DOHH2 (cell line): ENCODE data around the gene LOXL1.

Source experiments
- H3F3A ChIP-seq: fragments of 200-600 bp; sonication (generic), shearing (Covaris generic); 2 replicates; pipeline ENCODE4 v1.6.0; 2016; ENCODE audit warnings: antibody characterized with exemption, mild to moderate bottlenecking; ENCODE audit not compliant: control insufficient read depth, insufficient read depth
- H3K27ac ChIP-seq: fragments of 200-600 bp; sonication (generic); 2 replicates; pipeline ENCODE4 v1.5.1; 2014; ENCODE audit warnings: low read depth, mild to moderate bottlenecking, low read length, moderate library complexity
- H3K27me3 ChIP-seq: fragments of 200-600 bp; sonication (generic); 2 replicates; pipeline ENCODE4 v1.6.1; 2014; ENCODE audit warnings: mild to moderate bottlenecking, low read length, mixed read lengths; ENCODE audit not compliant: control insufficient read depth
- H3K36me3 ChIP-seq: fragments of 200-600 bp; sonication (generic); 2 replicates; pipeline ENCODE4 v1.6.1; 2014; ENCODE audit warnings: mild to moderate bottlenecking, low read length, moderate library complexity, mixed read lengths; ENCODE audit not compliant: control insufficient read depth
- H3K4me1 ChIP-seq: fragments of 200-600 bp; sonication (generic); 2 replicates; pipeline ENCODE4 v1.6.1; 2014; ENCODE audit warnings: mild to moderate bottlenecking, low read length, mixed read lengths; ENCODE audit not compliant: control insufficient read depth
- H3K4me2 ChIP-seq: fragments of 200-600 bp; sonication (generic); 2 replicates; pipeline ENCODE4 v1.6.0; 2014; ENCODE audit warnings: mild to moderate bottlenecking, low read length, moderate library complexity
- H3K4me3 ChIP-seq: fragments of 200-600 bp; sonication (generic); 2 replicates; pipeline ENCODE4 v1.5.1; 2014; ENCODE audit warnings: mild to moderate bottlenecking, low read length, mixed read lengths
- H3K79me2 ChIP-seq: fragments of 200-600 bp; sonication (generic); 2 replicates; pipeline ENCODE4 v1.6.1; 2014; ENCODE audit warnings: mild to moderate bottlenecking, low read length, mixed read lengths; ENCODE audit not compliant: control insufficient read depth
- H3K9me2 ChIP-seq: fragments of 200-600 bp; sonication (generic); replicated peaks from 2 replicates; pipeline ENCODE4 v1.6.1; 2014; ENCODE audit warnings: mild to moderate bottlenecking, low read length, mixed read lengths; ENCODE audit not compliant: control insufficient read depth
- H3K9me3 ChIP-seq: fragments of 200-600 bp; sonication (generic); 2 replicates; pipeline ENCODE4 v1.6.1; 2014; ENCODE audit warnings: antibody characterized with exemption, low read length, mixed read lengths; ENCODE audit not compliant: control insufficient read depth, insufficient read depth
- H4K20me1 ChIP-seq: fragments of 200-600 bp; sonication (generic); 2 replicates; pipeline ENCODE4 v1.6.0; 2014; ENCODE audit warnings: low read depth, mild to moderate bottlenecking, antibody characterized with exemption, low read length, moderate library complexity; ENCODE audit not compliant: control insufficient read depth, insufficient read depth
- CTCF ChIP-seq: fragments of 200-600 bp; sonication (generic); IDR thresholded peaks from one replicate; pipeline ENCODE4 v1.5.1; 2014; ENCODE audit warnings: antibody characterized with exemption, mild to moderate bottlenecking, low read depth, low read length; ENCODE audit not compliant: poor library complexity, severe bottlenecking
- EZH2phosphoT487 ChIP-seq: fragments of 200-600 bp; sonication (generic); IDR thresholded peaks from 2 replicates; pipeline ENCODE4 v1.6.1; 2017; ENCODE audit warnings: borderline replicate concordance, mild to moderate bottlenecking, antibody characterized with exemption, low read length, moderate library complexity, mixed read lengths

Gene LOXL1

GRCh38 chr15:73941871-73942635 lies 15.8 kb downstream of the LOXL1 start:
- Histone ChIP-seq H3K4me2 (no peak overlapping the region), H3K27me3 (no peaks in the 10 kb centered on the region), H3K9me3 (no peaks in the 10 kb centered on the region), H3K36me3 (no peaks in the 10 kb centered on the region), H3K4me3 (no peak overlapping the region), H3K79me2 (no peaks in the 10 kb centered on the region), H3K27ac (no peak overlapping the region), H3F3A (no peaks in the 10 kb centered on the region), H4K20me1 (no peaks in the 10 kb centered on the region), H3K9me2 (no peaks in the 10 kb centered on the region), H3K4me1 (no peaks in the 10 kb centered on the region)
- TF ChIP-seq CTCF (no peak), EZH2phosphoT487 (no peak)

GRCh38 chr15:73942751-73943270 lies 16.5 kb downstream of the LOXL1 start:
- Histone ChIP-seq H3K36me3 (no peaks in the 10 kb centered on the region), H3F3A (no peaks in the 10 kb centered on the region), H3K9me2 (no peaks in the 10 kb centered on the region), H4K20me1 (no peaks in the 10 kb centered on the region), H3K27me3 (no peaks in the 10 kb centered on the region), H3K4me1 (no peaks in the 10 kb centered on the region), H3K79me2 (no peaks in the 10 kb centered on the region), H3K4me3 (no peak overlapping the region), H3K9me3 (no peaks in the 10 kb centered on the region), H3K27ac (no peak overlapping the region), H3K4me2 (no peak overlapping the region)
- TF ChIP-seq EZH2phosphoT487 (no peak), CTCF (no peak)

- TF ChIP-seq CTCF (no peak), EZH2phosphoT487 (no peak)
- Histone ChIP-seq H3K27me3 (no peaks in the 10 kb centered on the region), H3K36me3 (no peaks in the 10 kb centered on the region), H3K4me3 (no peak overlapping the region), H3K4me1 (no peaks in the 10 kb centered on the region), H3K27ac (no peak overlapping the region), H3K9me2 (no peaks in the 10 kb centered on the region), H3K4me2 (no peak overlapping the region), H3F3A (no peaks in the 10 kb centered on the region), H3K9me3 (no peaks in the 10 kb centered on the region), H3K79me2 (no peaks in the 10 kb centered on the region), H4K20me1 (no peaks in the 10 kb centered on the region)
Observed at GRCh38 chr15:73944161-73945129, 18.2 kb downstream of the LOXL1 start.
